Gastrocnemius medialis (tissue), 4 donors: Measurements from ENCODE around the gene EPM2AIP1. TPM values are rescaled to one million over a fixed set of nuclear protein-coding genes. Genes with fewer than 3 reads are reported as not detected.

ENCODE experiments used
- ATAC-seq, 2 donors: fragments of 150-250 bp; one replicate each; pipeline ENCODE4 v1.9.1; 2016
- DNase-seq, 2 donors: peaks; one replicate each; pipeline ENCODE4 v3.0.0-alpha.2; 2019
- H3K27ac ChIP-seq, 4 donors: fragments of 200-600 bp; sonication (generic); 1 replicate in 1 of 4; 2 replicates in 3 of 4; pipeline ENCODE4 v1.5.1; 2016 to 2018; ENCODE audit warnings: mild to moderate bottlenecking in 2 of 4, moderate library complexity in 1 of 4
- H3K27me3 ChIP-seq, 3 donors: fragments of 200-600 bp; sonication (generic) in 2 of 3; 1 replicate in 1 of 3; 2 replicates in 2 of 3; pipeline versions ENCODE4 v1.5.1 to v1.6.0; 2016 to 2019; ENCODE audit warnings: mild to moderate bottlenecking in 1 of 3, moderate library complexity in 1 of 3
- H3K36me3 ChIP-seq, 2 donors: fragments of 200-600 bp; sonication (generic) in 1 of 2; one replicate each; pipeline ENCODE4 v1.5.1; 2017 to 2018
- H3K4me1 ChIP-seq, 2 donors: fragments of 200-600 bp; sonication (generic) in 1 of 2; one replicate each; pipeline ENCODE4 v1.5.1; 2016 to 2017; ENCODE audit warnings: mild to moderate bottlenecking in 2 of 2
- H3K4me3 ChIP-seq, 4 donors: fragments of 200-600 bp; sonication (generic) in 3 of 4; 1 replicate in 1 of 4; 2 replicates in 3 of 4; pipeline ENCODE4 v1.5.1; 2016 to 2019; ENCODE audit warnings: mild to moderate bottlenecking in 2 of 4
- H3K9me3 ChIP-seq, 3 donors: fragments of 200-600 bp; sonication (generic) in 2 of 3; 1 replicate in 1 of 3; 2 replicates in 2 of 3; pipeline ENCODE4 v1.5.1; 2016 to 2019
- CTCF ChIP-seq, 5 experiments: fragments of 450-650 bp in 3 of 5; fragments of 200-600 bp in 2 of 5; sonication (generic) in 2 of 5; IDR thresholded peaks in 4 of 5; conservative IDR thresholded peaks in 1 of 5; 1 replicate in 4 of 5; 2 replicates in 1 of 5; pipeline ENCODE4 v1.5.1; 2016 to 2019; ENCODE audit warnings: antibody characterized with exemption in 5 of 5, mild to moderate bottlenecking in 3 of 5, moderate library complexity in 3 of 5
- POLR2A ChIP-seq, 2 donors: fragments of 450-650 bp; IDR thresholded peaks; one replicate each; pipeline ENCODE4 v1.6.1; 2017; ENCODE audit warnings: antibody characterized with exemption in 2 of 2, mild to moderate bottlenecking in 2 of 2, moderate library complexity in 2 of 2
- in situ Hi-C, 4 donors: fragments of 200-750 bp; cut with MboI; loops; one replicate each; pipeline versions ENCODE4 v1.15.0 to v1.8.0; 2017; ENCODE audit warnings: low sequenced_read_pairs in 4 of 4
- intact Hi-C: fragments of 100-400 bp; cut with DNase I; formaldehyde crosslinking; loops from one replicate; pipeline ENCODE4 v1.15.1; 2023; ENCODE audit warnings: low total_unique reads
- total RNA-seq, 4 donors: library from RNA; depleted of rRNA; stranded (reverse); fragments of >200 nt; gene quantifications; one replicate each; pipeline versions ENCODE4 v1.1.0 to v1.2.3, GENCODE V29; 2016

Gene EPM2AIP1
- total RNA-seq, 4 donors from 2014 or later: 5.3 to 10.1 (median 8.6) TPM

GRCh38 chr3:37037352-37037751, 44.4 kb upstream of the EPM2AIP1 start:
- no peak for ATAC-seq
- in situ Hi-C loops (no loop called here), intact Hi-C loops (no loop called here)
- TF ChIP-seq CTCF (IDR thresholded peaks at IDR 0.05 in 4 of 5, conservative IDR thresholded peaks at IDR 0.05 in 1 of 5): no peak
- no peak for TF ChIP-seq POLR2A (IDR thresholded peaks at IDR 0.05)
- Histone ChIP-seq H3K9me3 (peaks cover 0 to 5% (median 0%) of the 10 kb centered on the region in 3 donors), H3K27me3 (no peaks in the 10 kb centered on the region), H3K27ac (no peak overlapping the region), H3K36me3 (peaks cover 0 to 67% of the 10 kb centered on the region in 2 donors), H3K4me3 (no peak overlapping the region), H3K4me1 (peaks cover 23 to 31% of the 10 kb centered on the region in 2 donors)
- DNase-seq: no peak

- Histone ChIP-seq H3K27ac (peak overlapping the region in 3 of 4 donors; percentile 51 to 82 (median 74)), H3K4me3 (no peak overlapping the region), H3K36me3 (peaks cover 0 to 60% of the 10 kb centered on the region in 2 donors), H3K9me3 (peaks cover 0 to 5% (median 0%) of the 10 kb centered on the region in 3 donors), H3K27me3 (no peaks in the 10 kb centered on the region), H3K4me1 (peaks cover 31 to 40% of the 10 kb centered on the region in 2 donors)
- TF ChIP-seq POLR2A (IDR thresholded peaks at IDR 0.05): no peak
- TF ChIP-seq CTCF (IDR thresholded peaks at IDR 0.05 in 4 of 5, conservative IDR thresholded peaks at IDR 0.05 in 1 of 5): no peak
- intact Hi-C loops: no loop called here
- DNase-seq: no peak
- in situ Hi-C loops: no loop called here
- ATAC-seq: peak in 1 of 2 donors; percentile 5
Observed at GRCh38 chr3:37032961-37033360, 40.0 kb upstream of the EPM2AIP1 start.

- Histone ChIP-seq H3K27ac (peak overlapping the region; percentile 70 to 82 (median 73)), H3K4me3 (no peak overlapping the region), H3K9me3 (no peaks in the 10 kb centered on the region), H3K4me1 (peaks cover 31 to 42% of the 10 kb centered on the region in 2 donors), H3K36me3 (peaks cover 0 to 52% of the 10 kb centered on the region in 2 donors), H3K27me3 (no peaks in the 10 kb centered on the region)
- TF ChIP-seq CTCF (IDR thresholded peaks at IDR 0.05 in 4 of 5, conservative IDR thresholded peaks at IDR 0.05 in 1 of 5) (no peak), POLR2A (IDR thresholded peaks at IDR 0.05) (no peak)
- ATAC-seq (peak in 1 of 2 donors; percentile 39), DNase-seq (no peak)
- intact Hi-C loops: no loop called here
- in situ Hi-C loops: no loop called here
Observed at GRCh38 chr3:37031096-37031682, 38.3 kb upstream of the EPM2AIP1 start.

- H3K27ac ChIP-seq: peak overlapping the region; percentile 70 to 82 (median 73)
- in situ Hi-C loops: no loop called here
- H3K9me3 ChIP-seq: no peaks in the 10 kb centered on the region
- TF ChIP-seq CTCF (IDR thresholded peaks at IDR 0.05 in 4 of 5, conservative IDR thresholded peaks at IDR 0.05 in 1 of 5) (no peak), POLR2A (IDR thresholded peaks at IDR 0.05) (no peak)
- peaks cover 31 to 42% of the 10 kb centered on the region in 2 donors for H3K4me1 ChIP-seq
- peaks cover 0 to 52% of the 10 kb centered on the region in 2 donors for H3K36me3 ChIP-seq
- intact Hi-C loops: no loop called here
- DNase-seq: no peak
- no peak for ATAC-seq
- no peaks in the 10 kb centered on the region for H3K27me3 ChIP-seq
- H3K4me3 ChIP-seq: no peak overlapping the region
Observed at GRCh38 chr3:37030588-37030987, 37.7 kb upstream of the EPM2AIP1 start.
